Glomerular endothelial cell (primary cell): ENCODE data around the gene FMOD. TPM values are rescaled to one million over a fixed set of nuclear protein-coding genes. Genes with fewer than 3 reads are reported as not detected.
"Not testable (repeated sequence)": the region's sequence is repeated elsewhere in the genome, so short reads cannot be mapped to it uniquely, and the experiment has no call there.

Experiments
- DNase-seq: peaks from one replicate; pipeline ENCODE4 v3.0.0-alpha.2; 2011; ENCODE audit warnings: low read depth, low spot score; ENCODE audit errors: extremely low read depth
- total RNA-seq: library from RNA; depleted of rRNA; stranded (reverse); fragments of >200 nt; gene quantifications from 2 replicates; pipeline ENCODE4 v1.2.3, GENCODE V29; 2015

Gene FMOD
- total RNA-seq, 1 donor from 2014 or later: 0.93 TPM

- no peak for DNase-seq
Observed at GRCh38 chr1:203306965-203307541, 43.9 kb downstream of the FMOD start.

- no peak for DNase-seq
Observed at GRCh38 chr1:203306089-203306964, 44.6 kb downstream of the FMOD start.

- DNase-seq: no peak
Observed at GRCh38 chr1:203305809-203306088, 45.2 kb downstream of the FMOD start.

- no peak for DNase-seq
Observed at GRCh38 chr1:203304919-203305808, 45.8 kb downstream of the FMOD start, which contains the start of gene BTG2. Gene BTG2, plus strand, starts transcription at chr1:203305519. Its CDS starts 88 bp downstream, at chr1:203305607.

- DNase-seq: no peak
Observed at GRCh38 chr1:203304391-203304918, 46.5 kb downstream of the FMOD start.

- no peak for DNase-seq
Observed at GRCh38 chr1:203302894-203303293, 48.0 kb downstream of the FMOD start.

GRCh38 chr1:203302456-203302855 is 48.5 kb downstream of the FMOD start:
- DNase-seq: no peak

- DNase-seq: no peak
Observed at GRCh38 chr1:203301331-203301668, 49.6 kb downstream of the FMOD start.

- DNase-seq: no peak
Observed at GRCh38 chr1:203300441-203301330, 50.2 kb downstream of the FMOD start.

- DNase-seq: not testable (repeated sequence)
Observed at GRCh38 chr1:203299719-203300429, 51.0 kb downstream of the FMOD start.

- DNase-seq: no peak
Observed at GRCh38 chr1:203299169-203299568, 51.8 kb downstream of the FMOD start.

- DNase-seq: no peak
Observed at GRCh38 chr1:203296460-203297073, 54.4 kb downstream of the FMOD start.

- no peak for DNase-seq
Observed at GRCh38 chr1:203295796-203296195, 55.1 kb downstream of the FMOD start.

GRCh38 chr1:203291201-203292096 is 59.5 kb downstream of the FMOD start:
- no peak for DNase-seq
